Measurements from ENCODE around the gene PDZD7. TPM values are rescaled to one million over a fixed set of nuclear protein-coding genes. Genes with fewer than 3 reads are reported as not detected.

The PDZD7 gene
- polyA plus RNA-seq, 3 donors = 2.3 to 4.3 (median 3.8) TPM

- no peak for DNase-seq (ENCODE audit: extremely low read depth in 1 of 11, low read depth in 9 of 11, low spot score in 4 of 11)
Measured at GRCh38 chr10:101028446-101029337, 2.2 kb downstream of the PDZD7 start.

GRCh38 chr10:101027106-101027720, 3.7 kb downstream of the PDZD7 start:
- DNase-seq (ENCODE audit: extremely low read depth in 1 of 11, low read depth in 9 of 11, low spot score in 4 of 11) = no peak

- no peak for DNase-seq (ENCODE audit: extremely low read depth in 1 of 11, low read depth in 9 of 11, low spot score in 4 of 11)
Measured at GRCh38 chr10:101022967-101023705, 7.8 kb downstream of the PDZD7 start.

- DNase-seq (ENCODE audit: extremely low read depth in 1 of 11, low read depth in 9 of 11, low spot score in 4 of 11) = no peak
Measured at GRCh38 chr10:101021692-101022251, 9.2 kb downstream of the PDZD7 start.

GRCh38 chr10:101021239-101021638, 9.7 kb downstream of the PDZD7 start:
- DNase-seq (ENCODE audit: extremely low read depth in 1 of 11, low read depth in 9 of 11, low spot score in 4 of 11) = no peak

GRCh38 chr10:101020427-101021075, 10.4 kb downstream of the PDZD7 start:
- no peak for DNase-seq (ENCODE audit: extremely low read depth in 1 of 11, low read depth in 9 of 11, low spot score in 4 of 11)

- DNase-seq (ENCODE audit: extremely low read depth in 1 of 11, low read depth in 9 of 11, low spot score in 4 of 11) = no peak
Measured at GRCh38 chr10:101019440-101019703, 11.6 kb downstream of the PDZD7 start.

- peak in 1 of 11 donors; percentile 69 for DNase-seq (ENCODE audit: extremely low read depth in 1 of 11, low read depth in 9 of 11, low spot score in 4 of 11)
Measured at GRCh38 chr10:101018600-101019439, 12.1 kb downstream of the PDZD7 start.

- DNase-seq (ENCODE audit: extremely low read depth in 1 of 11, low read depth in 9 of 11, low spot score in 4 of 11) = no peak
Measured at GRCh38 chr10:101018118-101018599, 12.8 kb downstream of the PDZD7 start.

GRCh38 chr10:101016814-101017213, 14.1 kb downstream of the PDZD7 start:
- no peak for DNase-seq (ENCODE audit: extremely low read depth in 1 of 11, low read depth in 9 of 11, low spot score in 4 of 11)

GRCh38 chr10:101015582-101015973, 15.4 kb downstream of the PDZD7 start:
- no peak for DNase-seq (ENCODE audit: extremely low read depth in 1 of 11, low read depth in 9 of 11, low spot score in 4 of 11)

- no peak for DNase-seq (ENCODE audit: extremely low read depth in 1 of 11, low read depth in 9 of 11, low spot score in 4 of 11)
Measured at GRCh38 chr10:101014966-101015581, 15.9 kb downstream of the PDZD7 start.

GRCh38 chr10:101014230-101014884, 16.6 kb downstream of the PDZD7 start:
- no peak for DNase-seq (ENCODE audit: extremely low read depth in 1 of 11, low read depth in 9 of 11, low spot score in 4 of 11)

- DNase-seq (ENCODE audit: extremely low read depth in 1 of 11, low read depth in 9 of 11, low spot score in 4 of 11) = no peak
Measured at GRCh38 chr10:101013365-101013825, 17.5 kb downstream of the PDZD7 start.

- DNase-seq (ENCODE audit: extremely low read depth in 1 of 11, low read depth in 9 of 11, low spot score in 4 of 11) = peak in 5 of 11 donors; percentile 73 to 92 (median 79)
Measured at GRCh38 chr10:101012525-101013364, 18.2 kb downstream of the PDZD7 start.

All from renal cortex interstitium (tissue), 11 donors.